ENCODE measurements around the gene GATC.

- no peak for TF ChIP-seq CTCF (IDR thresholded peaks at IDR 0.05)
- TF ChIP-seq POLR2A (IDR thresholded peaks at IDR 0.05) = no peak
Observed at GRCh38 chr12:120489018-120489417, 42.8 kb downstream of the GATC start.
